HepG2 (cell line): ENCODE data around the gene CPLX3. TPM values are rescaled to one million over a fixed set of nuclear protein-coding genes. Genes with fewer than 3 reads are reported as not detected.

ENCODE experiments used
- ATAC-seq: fragments of 200-7000 bp; cut with Tn5 transposase; 3 replicates; pipeline ENCODE4 v1.9.1; 2020; ENCODE audit warnings: mild to moderate bottlenecking, moderate library complexity
- BruUV-seq: library from RNA; stranded (reverse); fragments of 400-500 nt; replicated peaks from 2 replicates; lab custom pipeline; 2021; lab: Mats Ljungman, UMichigan
- CTCF ChIA-PET: fragments of 300-600 bp; formaldehyde crosslinking; extraction: SDS; loops from one replicate; lab custom pipeline; 2021; ENCODE audit warnings: low total read pairs, inconsistent platforms, low intra/inter-chr PET ratio; lab: Yijun Ruan, JAX
- POLR2A ChIA-PET: fragments of 350-600 bp; sonication (Branson Sonifier 250); formaldehyde crosslinking; loops from one replicate; lab custom pipeline; 2020; ENCODE audit warnings: antibody characterized with exemption, inconsistent platforms; lab: Yijun Ruan, JAX
- DNase-seq: peaks from one replicate; pipeline ENCODE4 v3.0.0-alpha.2; 2015; ENCODE audit warnings: low spot score
- FAIRE-seq: peaks from 3 replicates; lab custom pipeline; 2011; peaks lifted over from hg19 to GRCh38; lab: Jason Lieb, UNC
- H2AFZ ChIP-seq: one replicate; pipeline ENCODE4 v1.6.1; 2011; ENCODE audit warnings: low read length, inconsistent platforms
- H3K27ac ChIP-seq: fragments of 300-600 bp; 3 replicates; pipeline ENCODE4 v1.8.0; 2011; ENCODE audit warnings: mixed run types, mild to moderate bottlenecking, mixed read lengths, low read length, inconsistent platforms; ENCODE audit not compliant: insufficient read depth; ENCODE audit errors: extremely low read length
- H3K27me3 ChIP-seq, 2 experiments: fragments of 200-600 bp in 1 of 2; 2 replicates in 1 of 2; 3 replicates in 1 of 2; pipeline versions ENCODE4 v1.6.0 to v1.8.0; 2011; ENCODE audit warnings: low read length in 2 of 2, mild to moderate bottlenecking in 2 of 2, moderate library complexity in 2 of 2, inconsistent platforms in 1 of 2; ENCODE audit not compliant: insufficient read depth in 2 of 2, control insufficient read depth in 1 of 2
- H3K36me3 ChIP-seq, 2 experiments: fragments of 200-600 bp in 1 of 2; replicated peaks in 1 of 2; 2 replicates in 1 of 2; 3 replicates in 1 of 2; pipeline versions ENCODE4 v1.5.1 to v1.8.0; 2011; ENCODE audit warnings: low read length in 2 of 2, inconsistent platforms in 1 of 2; ENCODE audit not compliant: insufficient read depth in 2 of 2, control insufficient read depth in 1 of 2
- H3K4me1 ChIP-seq: 2 replicates; pipeline ENCODE4 v1.5.1; 2012; ENCODE audit warnings: low read length, inconsistent platforms; ENCODE audit not compliant: insufficient read depth
- H3K4me2 ChIP-seq: 2 replicates; pipeline ENCODE4 v1.6.0; 2011; ENCODE audit warnings: low read depth, low read length, inconsistent platforms
- H3K4me3 ChIP-seq, 3 experiments: fragments of 200-600 bp in 1 of 3; sonication (generic), shearing (Covaris generic) in 1 of 3; replicated peaks in 1 of 3; 2 replicates each; pipeline ENCODE4 v1.5.1; 2011 to 2016; ENCODE audit warnings: low read length in 3 of 3, inconsistent platforms in 2 of 3, low read depth in 2 of 3, mild to moderate bottlenecking in 2 of 3, control low read depth in 1 of 3, mixed read lengths in 1 of 3; ENCODE audit not compliant: insufficient read depth in 1 of 3
- H3K79me2 ChIP-seq: one replicate; pipeline ENCODE4 v1.6.1; 2011; ENCODE audit warnings: low read length, inconsistent platforms; ENCODE audit not compliant: insufficient read depth
- H3K9ac ChIP-seq: 2 replicates; pipeline ENCODE4 v1.6.0; 2011; ENCODE audit warnings: mild to moderate bottlenecking, low read depth, low read length, inconsistent platforms; ENCODE audit not compliant: insufficient read depth
- H3K9me3 ChIP-seq: 2 replicates; pipeline ENCODE4 v1.5.1; 2012; ENCODE audit warnings: mild to moderate bottlenecking, low read length
- H4K20me1 ChIP-seq: 2 replicates; pipeline ENCODE4 v1.6.0; 2011; ENCODE audit warnings: inconsistent platforms, mild to moderate bottlenecking, low read length, moderate library complexity; ENCODE audit not compliant: insufficient read depth
- GPN1 ChIP-seq: sonication (generic); formaldehyde crosslinking; IDR thresholded peaks from 2 replicates; pipeline ENCODE4 v1.5.1; 2020; ENCODE audit warnings: missing genetic modification reagents, borderline replicate concordance
- HIC2 ChIP-seq: sonication (generic); formaldehyde crosslinking; IDR thresholded peaks from 2 replicates; pipeline ENCODE4 v1.9.0; 2022; ENCODE audit warnings: low read depth, missing genetic modification reagents
- MTA1 ChIP-seq: sonication (generic); formaldehyde crosslinking; IDR thresholded peaks from 2 replicates; pipeline ENCODE4 v1.4.0; 2020; ENCODE audit warnings: missing genetic modification reagents, mild to moderate bottlenecking, borderline replicate concordance
- PAXIP1 ChIP-seq: sonication (generic); formaldehyde crosslinking; conservative IDR thresholded peaks from 2 replicates; pipeline ENCODE4 v1.4.0; 2020; ENCODE audit warnings: mild to moderate bottlenecking, missing genetic modification reagents, moderate library complexity
- PHB2 ChIP-seq: fragments of 450-650 bp; IDR thresholded peaks from 2 replicates; pipeline ENCODE4 v1.6.1; 2018; ENCODE audit not compliant: partially characterized antibody
- SATB2 ChIP-seq: sonication (generic); formaldehyde crosslinking; IDR thresholded peaks from 2 replicates; pipeline ENCODE4 v1.5.0; 2020; ENCODE audit warnings: missing genetic modification reagents
- YEATS2 ChIP-seq: sonication (generic); formaldehyde crosslinking; IDR thresholded peaks from 2 replicates; pipeline ENCODE4 v1.4.0; 2020; ENCODE audit warnings: missing genetic modification reagents, borderline replicate concordance
- ZNF407 ChIP-seq: sonication (generic); formaldehyde crosslinking; IDR thresholded peaks from one replicate; pipeline ENCODE4 v1.5.1; 2020; ENCODE audit warnings: mild to moderate bottlenecking, missing genetic modification reagents; ENCODE audit errors: not compliant biosample characterization
- WGBS: methylation state at CpG from one replicate; pipeline ENCODE4 v1.1.6; 2017; ENCODE audit warnings: low lambda C conversion rate; 5-methylcytosine and 5-hydroxymethylcytosine counted together
- in situ Hi-C: cut with HindIII; loops from 2 replicates; pipeline ENCODE4 v1.10.0; 2017; ENCODE audit warnings: low pct_unique_long_range_greater_than_20kb; ENCODE audit not compliant: extremely low pct_ligation_motif_present
- intact Hi-C: fragments of 100-400 bp; cut with micrococcal nuclease; formaldehyde crosslinking; loops from one replicate; pipeline ENCODE4 v1.10.0; 2022; ENCODE audit not compliant: unreplicated experiment
- polyA plus RNA-seq, 8 experiments: library from polyadenylated mRNA; depleted of rRNA in 3 of 8; stranded (reverse) in 7 of 8; unstranded in 1 of 8; fragments of >200 nt; fragmentation: Illumina TruSeq in 4 of 8; extraction: Trizol in 4 of 8; gene quantifications; 2 replicates each; pipeline versions ENCODE4 v1.2.1 to v1.2.3, GENCODE V29; 2011 to 2016; ENCODE audit warnings: low read depth in 4 of 8, missing spikeins in 1 of 8, mixed read lengths in 1 of 8; ENCODE audit not compliant: insufficient read depth in 1 of 8
- total RNA-seq, 5 experiments: library from RNA; depleted of rRNA; stranded (reverse); fragments of >200 nt; fragmentation: Illumina TruSeq; extraction: Trizol; gene quantifications; 2 replicates each; pipeline ENCODE4 v1.2.3, GENCODE V29; 2016; ENCODE audit warnings: low read depth in 1 of 5

CPLX3 gene
- total and polyA plus RNA-seq, 2 of the 13 experiments (the other 11 are each of a cell fraction or from before 2014, with no cell fraction given), result not detected

- ATAC-seq (no peak), FAIRE-seq (no peak), DNase-seq (no peak)
- CTCF ChIA-PET, result interaction anchor here (1.2 kb wide), 1 partner anchor 114 kb away, joined by 4 read pairs; no protein-coding TSS in a partner anchor
- H2AFZ ChIP-seq, result no peak overlapping the region
- in situ Hi-C loops (no loop called here), intact Hi-C loops (no loop called here)
- H3K27me3 ChIP-seq, result peaks cover 0 to 3% of the 10 kb centered on the region in 2 experiments; a peak in 1 of 5 replicates
- BruUV-seq, result no TSS peak
- H3K36me3 ChIP-seq, result peaks cover 2 to 3% of the 10 kb centered on the region in 2 experiments; a peak in 1 of 5 replicates
- no peaks in the 10 kb centered on the region for H3K79me2 ChIP-seq
- H4K20me1 ChIP-seq, result no peaks in the 10 kb centered on the region
- no peak overlapping the region for H3K9ac ChIP-seq
- H3K27ac ChIP-seq, result no peak overlapping the region
- H3K9me3 ChIP-seq, result no peaks in the 10 kb centered on the region
- no peak overlapping the region for H3K4me2 ChIP-seq
- POLR2A ChIA-PET, result no interaction called here
- H3K4me3 ChIP-seq, result no peak overlapping the region
- H3K4me1 ChIP-seq, result peaks cover 31% of the 10 kb centered on the region
- WGBS, result 100% methylated on average over 4 of the region's 7 CpGs
- no peak for TF ChIP-seq MTA1 (CRISPR knock-in tag)
- no peak for TF ChIP-seq YEATS2 (CRISPR knock-in tag)
- no peak for TF ChIP-seq GPN1 (CRISPR knock-in tag)
- TF ChIP-seq PHB2, result no peak
- no peak for TF ChIP-seq PAXIP1 (CRISPR knock-in tag)
- TF ChIP-seq ZNF407, result no peak
- TF ChIP-seq HIC2 (CRISPR knock-in tag), result no peak
- no peak for TF ChIP-seq SATB2 (CRISPR knock-in tag)
Observed at GRCh38 chr15:74836846-74837245, 10.4 kb downstream of the CPLX3 start.
